ENCODE results near the gene DRGX. TPM values are rescaled to one million over a fixed set of nuclear protein-coding genes. Genes with fewer than 3 reads are reported as not detected.

DRGX gene
- total RNA-seq, 1 donor from 2014 or later = not detected

DNA sequence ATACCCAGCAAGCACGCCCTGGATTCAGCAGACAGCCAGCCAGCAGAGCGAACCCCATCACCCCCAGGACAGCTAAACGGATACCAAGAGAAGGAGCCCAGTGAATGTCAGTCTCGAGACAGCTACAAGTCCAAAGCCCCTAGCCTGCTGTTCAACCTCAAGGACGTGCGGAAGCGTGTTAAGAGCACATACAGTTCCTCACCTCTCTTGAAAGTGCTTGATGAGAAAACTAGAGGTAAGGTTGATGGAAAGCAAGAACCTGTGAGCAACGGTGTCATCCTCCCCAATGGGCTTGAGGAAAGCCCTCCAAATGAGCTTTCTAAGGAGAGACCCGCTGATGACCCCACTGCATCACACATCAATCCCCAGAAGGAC, 72.0 kb downstream of the DRGX start:
- no peak for FAIRE-seq

DNA sequence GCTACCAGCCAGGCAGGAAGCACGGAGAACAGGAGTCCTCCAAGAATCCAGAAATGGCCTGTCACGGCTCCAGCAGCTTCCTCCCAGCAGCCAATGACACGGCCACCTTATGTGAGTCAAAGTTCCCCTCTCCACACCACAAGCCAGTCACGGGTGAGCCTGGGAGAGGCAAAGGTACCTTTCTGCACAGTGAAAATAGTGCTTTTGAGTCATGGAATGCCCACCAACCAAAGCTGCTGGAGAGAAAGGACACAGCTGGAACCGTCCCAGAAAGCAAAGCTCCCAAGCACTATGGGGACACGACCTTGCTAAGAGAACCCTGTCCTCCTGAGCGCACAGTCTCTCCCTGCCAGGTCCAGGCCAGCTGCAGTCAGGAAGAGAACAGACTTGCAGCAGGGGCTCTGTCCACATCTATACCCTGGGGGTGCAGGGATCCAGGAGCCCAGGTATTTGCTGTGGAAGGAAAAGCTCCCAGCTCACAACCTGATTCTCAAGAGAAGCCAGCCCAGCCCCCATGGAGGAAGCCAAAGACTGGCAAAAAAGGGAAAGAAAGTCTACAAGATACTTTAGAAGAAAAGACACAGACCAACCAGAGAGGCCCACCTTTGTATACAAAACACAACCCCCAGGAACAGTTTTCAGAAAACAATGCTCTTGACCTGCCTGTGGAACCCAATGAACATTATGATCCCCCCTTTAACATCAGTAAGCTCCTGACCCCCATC, 72.6 kb downstream of the DRGX start:
- no peak for DNase-seq (ENCODE audit: low spot score in 2 of 2)
- no peak for FAIRE-seq

More for the DNA sequence above, 72.0 kb downstream of the DRGX start:
- no peak for DNase-seq (ENCODE audit: low spot score in 2 of 2)

DNA sequence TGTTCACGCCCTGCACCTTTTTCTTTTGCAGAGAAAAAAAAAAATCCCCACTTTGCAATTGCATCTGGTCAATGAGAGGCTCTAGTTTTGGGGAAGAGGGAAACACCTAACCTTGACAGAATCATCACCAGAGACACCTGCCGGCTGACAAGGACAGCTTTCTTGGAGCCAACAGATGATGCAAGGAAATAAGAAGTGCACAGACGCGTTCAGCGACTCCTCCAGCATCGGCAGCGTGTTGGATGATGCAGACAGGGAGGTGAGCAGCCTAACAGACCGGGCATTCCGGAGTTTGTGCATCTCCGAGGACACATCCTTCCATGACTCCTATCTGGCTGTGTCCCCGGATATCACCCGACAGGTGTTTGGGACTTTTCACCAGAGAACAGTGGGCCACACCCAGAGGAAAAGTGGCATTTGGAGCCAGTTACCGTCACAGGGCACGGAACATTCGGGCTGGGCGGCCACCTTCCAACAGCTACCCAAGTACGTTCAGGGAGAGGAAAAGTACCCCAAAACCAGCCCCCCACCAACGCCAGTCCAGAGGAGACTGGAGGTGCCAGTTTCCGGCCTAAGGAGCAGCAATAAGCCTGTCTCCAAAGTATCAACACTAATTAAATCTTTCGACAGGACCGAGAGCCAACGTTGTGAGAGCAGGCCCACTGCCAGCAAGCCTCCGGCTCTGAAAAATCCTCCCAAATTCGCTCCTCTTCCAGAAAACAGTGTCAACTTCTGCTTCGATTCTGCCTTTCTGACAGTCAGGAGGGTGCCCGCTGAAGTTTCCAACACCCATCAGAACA, 73.3 kb downstream of the DRGX start:
- FAIRE-seq = no peak
- no peak for DNase-seq (ENCODE audit: low spot score in 2 of 2)

DNA sequence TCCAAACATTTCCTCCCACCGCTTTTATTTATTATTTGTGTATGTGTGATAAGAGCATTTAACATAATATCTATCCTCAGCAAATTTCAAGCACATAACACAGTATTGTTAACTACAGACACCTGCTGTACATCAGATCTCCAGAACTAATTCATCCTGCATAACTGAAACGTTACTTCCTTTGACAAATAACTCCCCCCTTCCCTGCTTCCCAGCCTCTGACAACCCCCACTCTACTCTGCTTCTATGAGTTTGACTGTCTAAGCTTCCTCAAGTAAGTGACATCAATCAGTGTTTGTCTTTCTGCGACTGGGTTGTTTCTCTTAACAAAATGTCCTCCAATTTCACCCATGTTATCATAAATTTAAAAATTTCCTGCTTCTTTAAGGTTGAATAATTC, 74.9 kb downstream of the DRGX start:
- no peak for FAIRE-seq
- DNase-seq (ENCODE audit: low spot score in 2 of 2) = no peak

DNA sequence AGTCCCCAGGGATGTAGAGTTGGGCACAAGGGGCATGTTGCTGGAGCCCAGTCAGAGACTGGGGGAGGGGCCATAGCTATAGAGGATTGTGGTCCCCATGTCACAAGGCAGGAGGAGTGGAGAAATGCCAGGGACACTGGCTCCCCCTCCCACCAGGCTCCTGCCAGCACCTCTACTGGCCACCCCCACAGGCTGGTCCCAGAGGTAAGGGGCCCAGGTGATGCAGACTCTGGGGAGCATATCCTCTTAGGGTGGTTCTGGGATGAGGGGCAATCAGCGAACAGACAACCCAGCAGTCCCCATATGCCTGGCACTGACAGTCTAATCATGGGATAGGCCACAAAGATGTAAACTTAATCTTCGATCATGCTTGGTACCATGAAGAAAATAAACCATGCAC, 75.7 kb downstream of the DRGX start:
- DNase-seq (ENCODE audit: low spot score in 2 of 2) = no peak
- FAIRE-seq = no peak

DNA sequence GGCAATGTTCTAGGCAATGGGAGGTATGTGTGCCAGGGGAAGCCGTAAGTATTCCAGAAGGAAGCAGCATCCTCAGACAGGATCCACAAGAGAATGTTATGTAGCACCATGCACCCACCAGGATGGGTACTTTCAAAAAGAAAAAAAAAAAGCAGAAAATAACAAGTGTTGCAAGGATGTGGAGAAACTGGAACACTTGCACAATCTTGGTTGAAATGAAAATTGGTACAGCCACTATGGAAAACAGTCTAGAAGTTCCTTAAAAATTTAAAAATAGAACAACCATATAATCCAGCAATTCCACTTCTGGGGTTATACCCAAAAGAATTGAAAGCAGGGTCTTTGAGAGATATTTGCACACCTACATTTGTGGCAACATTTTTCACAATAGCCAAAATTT, 76.7 kb downstream of the DRGX start:
- DNase-seq (ENCODE audit: low spot score in 2 of 2) = no peak
- no peak for FAIRE-seq

DNA sequence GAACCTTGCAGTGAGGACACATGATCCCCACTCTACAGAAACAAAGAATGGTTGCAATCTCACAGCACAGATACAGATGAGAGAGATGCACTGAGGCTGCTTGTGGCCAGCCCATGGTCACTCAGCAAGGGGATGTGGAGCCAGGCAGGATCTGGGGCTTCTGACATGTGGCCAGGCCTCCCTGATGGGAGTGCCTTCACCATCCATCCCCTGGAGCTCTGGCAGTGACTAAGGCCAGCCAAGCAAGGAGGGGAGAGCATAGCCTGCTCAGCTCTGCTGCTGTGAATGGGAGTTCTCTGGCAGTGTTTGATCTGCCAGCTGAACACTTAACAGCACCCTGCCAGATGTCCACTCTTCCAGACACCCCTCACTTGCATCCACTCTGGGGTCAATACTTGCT, 77.1 kb downstream of the DRGX start:
- no peak for FAIRE-seq
- DNase-seq (ENCODE audit: low spot score in 2 of 2) = no peak

DNA sequence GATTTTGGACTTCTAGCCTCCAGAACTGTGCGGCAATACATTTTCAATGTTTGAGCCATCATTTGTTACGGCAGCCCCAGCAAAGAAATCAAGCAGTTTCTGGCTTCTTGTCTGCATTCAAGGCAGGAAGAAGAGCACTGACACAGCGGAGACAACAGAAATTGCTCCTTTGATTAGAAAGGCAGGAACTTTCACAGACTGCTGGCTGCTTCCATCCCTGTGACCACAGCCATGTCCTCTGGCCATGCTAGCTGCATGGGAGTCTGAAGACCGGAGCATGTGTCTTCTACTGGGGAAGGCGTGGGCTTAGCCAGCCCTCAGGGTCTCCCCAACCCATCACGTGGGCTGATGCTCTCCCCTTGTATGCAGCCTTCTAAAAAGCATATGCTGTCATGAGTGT, 77.9 kb downstream of the DRGX start:
- FAIRE-seq (no peak), DNase-seq (ENCODE audit: low spot score in 2 of 2) (no peak)

DNA sequence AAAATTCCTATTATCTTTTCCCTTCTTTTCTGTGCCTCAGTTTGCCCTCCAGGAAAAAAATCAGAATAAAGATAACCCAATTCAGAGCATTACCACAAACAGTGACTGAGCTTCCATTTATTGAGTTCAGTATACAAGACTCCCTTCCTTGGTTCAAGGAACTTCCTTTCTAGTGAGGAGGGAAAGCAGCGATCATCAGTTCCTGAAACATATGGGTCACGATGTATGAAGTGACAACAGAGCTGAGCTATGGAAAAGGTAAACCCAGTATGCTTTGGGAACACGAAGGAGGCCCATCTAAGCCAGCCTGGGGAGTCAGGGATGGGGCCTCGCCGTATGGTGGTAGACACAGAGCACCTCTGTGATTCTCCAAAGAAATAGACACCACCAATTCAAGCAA, 81.1 kb downstream of the DRGX start:
- FAIRE-seq (no peak), DNase-seq (ENCODE audit: low spot score in 2 of 2) (no peak)

Other genes starting within 250 kb of the DRGX start
- 2.4 TPM for gene TMEM273, start 207.7 kb downstream of the DRGX start, total RNA-seq
- not detected for gene C10orf71, start 96.9 kb downstream of the DRGX start, total RNA-seq
- gene ERCC6, start 143.0 kb upstream of the DRGX start, total RNA-seq = 31.8 TPM
- under 0.01 TPM for gene SLC18A3, start 214.2 kb upstream of the DRGX start, total RNA-seq
- gene CHAT, start 217.9 kb upstream of the DRGX start, total RNA-seq = not detected

All from frontal cortex (tissue), 4 donors.